H7 (cell line): ENCODE measurements around the gene TEX10. TPM values are rescaled to one million over a fixed set of nuclear protein-coding genes. Genes with fewer than 3 reads are reported as not detected.

Experiments
- DNase-seq: peaks from one replicate; pipeline ENCODE4 v3.0.0; 2012
- H3K27me3 ChIP-seq: 2 replicates; pipeline ENCODE4 v1.6.0; 2011; ENCODE audit warnings: mild to moderate bottlenecking, low read length; ENCODE audit not compliant: control insufficient read depth, insufficient read depth
- H3K36me3 ChIP-seq: replicated peaks from 2 replicates; pipeline ENCODE4 v1.5.1; 2011; ENCODE audit warnings: low read length; ENCODE audit not compliant: control insufficient read depth, insufficient read depth
- H3K4me3 ChIP-seq: 2 replicates; pipeline ENCODE4 v1.5.1; 2011; ENCODE audit warnings: low read depth, mild to moderate bottlenecking, control low read depth, low read length, moderate library complexity; ENCODE audit not compliant: insufficient read depth
- total RNA-seq: library from RNA; depleted of rRNA; stranded (reverse); fragments of >200 nt; shearing (Covaris generic); gene quantifications from 2 replicates; pipeline ENCODE4 v1.2.3, GENCODE V29; 2014; rRNA removed

The TEX10 gene
- total RNA-seq, 1 experiment from 2014 or later, result 44.9 TPM

DNA sequence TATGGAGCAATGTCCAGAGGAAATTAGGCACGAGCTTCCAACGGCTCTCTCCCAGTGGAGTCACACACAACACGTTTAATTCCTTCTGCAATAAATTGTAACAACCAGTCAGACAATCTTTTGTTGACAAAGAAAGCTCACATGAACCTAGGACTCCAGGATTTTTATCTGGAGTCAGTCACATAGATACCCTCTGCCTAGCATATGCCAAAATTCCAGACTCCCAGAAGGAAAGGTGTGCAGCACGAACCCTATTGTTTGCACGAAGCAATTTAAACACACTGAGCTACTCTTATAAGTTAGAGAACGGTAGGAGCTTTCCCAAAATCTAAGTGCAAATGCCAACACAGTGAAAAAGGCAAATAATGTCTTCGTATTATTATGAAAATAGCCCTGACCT lies 67.1 kb downstream of the TEX10 start:
- Histone ChIP-seq H3K4me3 (no peak overlapping the region), H3K27me3 (no peaks in the 10 kb centered on the region), H3K36me3 (no peaks in the 10 kb centered on the region)
- DNase-seq, result no peak

DNA sequence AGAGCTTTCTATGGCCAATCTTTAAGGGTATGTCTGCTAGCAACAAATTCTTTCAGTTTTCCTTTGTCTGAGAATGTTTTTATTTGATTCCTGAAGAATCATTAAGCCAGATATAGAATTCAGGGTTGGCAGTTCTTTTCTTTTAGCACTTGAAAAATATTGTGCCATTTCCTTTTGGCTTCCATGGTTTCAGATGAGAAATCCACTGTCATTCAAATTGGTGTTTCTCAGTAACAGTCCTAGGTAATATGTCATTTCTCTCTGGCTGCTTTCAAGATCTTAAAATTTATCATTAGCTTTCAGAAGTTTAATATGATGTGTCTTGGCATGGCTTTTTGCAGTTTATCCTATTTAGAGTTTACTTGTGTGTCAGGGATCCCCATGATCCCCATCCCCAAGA lies 67.7 kb downstream of the TEX10 start:
- no peaks in the 10 kb centered on the region for H3K27me3 ChIP-seq
- no peaks in the 10 kb centered on the region for H3K36me3 ChIP-seq
- no peak for DNase-seq
- no peak overlapping the region for H3K4me3 ChIP-seq

DNA sequence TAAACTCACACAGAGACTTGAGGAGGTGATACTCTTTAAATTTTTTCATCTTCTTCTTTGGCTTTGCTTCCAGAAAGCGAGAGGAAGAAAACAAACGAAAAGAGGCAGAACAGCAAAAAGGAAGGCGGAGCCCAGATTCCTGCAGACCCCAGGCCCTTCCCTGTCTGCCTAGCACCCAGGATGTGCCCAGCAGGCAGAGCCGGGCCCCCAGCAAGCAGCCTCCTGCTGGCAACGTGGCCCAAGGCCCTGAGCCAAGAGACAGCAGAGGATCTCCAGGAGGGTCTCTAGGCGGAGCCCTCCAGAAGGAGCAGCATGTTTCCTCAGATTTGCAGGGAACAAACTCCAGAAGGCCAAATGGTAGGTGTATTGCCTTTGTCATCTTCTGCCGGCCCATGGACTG lies 68.5 kb downstream of the TEX10 start:
- Histone ChIP-seq H3K27me3 (no peaks in the 10 kb centered on the region), H3K36me3 (no peaks in the 10 kb centered on the region), H3K4me3 (no peak overlapping the region)
- no peak for DNase-seq

DNA sequence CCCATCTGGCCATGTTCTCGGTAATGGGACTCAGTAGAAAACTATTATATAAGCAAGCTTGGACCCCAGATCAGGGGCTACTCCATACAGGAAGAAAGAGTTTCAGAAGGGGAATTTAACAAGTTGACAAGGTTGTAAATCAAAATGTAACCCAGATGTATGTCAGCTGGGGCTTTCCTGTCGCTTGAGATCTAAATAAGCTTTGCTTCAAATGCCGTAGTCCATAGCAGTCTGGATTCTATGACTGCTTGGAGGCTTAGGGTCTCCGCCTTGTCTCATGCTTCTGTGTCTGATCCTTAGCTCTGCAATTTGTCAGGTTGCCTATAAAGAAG lies 70.4 kb downstream of the TEX10 start:
- DNase-seq, result no peak
- H3K4me3 ChIP-seq, result no peak overlapping the region
- no peaks in the 10 kb centered on the region for H3K36me3 ChIP-seq
- no peaks in the 10 kb centered on the region for H3K27me3 ChIP-seq

DNA sequence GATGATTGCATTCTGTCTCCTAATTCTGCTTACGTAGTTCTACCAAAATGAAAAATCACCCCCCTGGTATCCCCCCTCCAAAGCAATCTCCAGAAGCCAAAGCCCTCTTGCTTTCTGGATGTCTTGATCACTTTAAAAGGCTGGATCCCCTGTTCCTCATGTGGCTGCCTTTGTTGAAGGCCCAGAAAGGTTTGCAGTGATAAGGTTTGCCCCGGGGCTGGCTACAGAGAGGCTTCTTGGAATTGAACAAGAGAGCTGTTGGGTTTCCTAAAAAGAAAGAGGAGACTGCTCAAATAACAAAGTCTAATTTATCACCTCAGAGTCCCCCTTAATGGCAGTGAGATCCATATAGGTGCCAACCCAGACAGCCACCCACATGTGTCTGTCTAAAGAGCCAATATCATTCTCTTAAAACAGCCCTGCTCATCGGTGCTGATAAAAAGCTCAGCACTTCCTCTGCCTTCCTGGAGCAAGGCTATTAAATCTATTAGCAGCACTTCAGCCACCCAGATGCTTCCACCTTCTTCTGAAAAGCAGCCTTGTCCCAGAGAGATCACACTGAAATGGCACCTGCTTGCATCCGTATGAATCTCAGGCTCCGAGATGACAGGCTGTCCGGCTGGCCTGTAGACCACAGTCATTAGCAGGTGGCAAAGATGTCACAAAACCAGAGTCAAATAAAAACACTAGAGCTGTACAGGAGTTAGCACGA lies 70.9 kb downstream of the TEX10 start:
- DNase-seq, result no peak

DNA sequence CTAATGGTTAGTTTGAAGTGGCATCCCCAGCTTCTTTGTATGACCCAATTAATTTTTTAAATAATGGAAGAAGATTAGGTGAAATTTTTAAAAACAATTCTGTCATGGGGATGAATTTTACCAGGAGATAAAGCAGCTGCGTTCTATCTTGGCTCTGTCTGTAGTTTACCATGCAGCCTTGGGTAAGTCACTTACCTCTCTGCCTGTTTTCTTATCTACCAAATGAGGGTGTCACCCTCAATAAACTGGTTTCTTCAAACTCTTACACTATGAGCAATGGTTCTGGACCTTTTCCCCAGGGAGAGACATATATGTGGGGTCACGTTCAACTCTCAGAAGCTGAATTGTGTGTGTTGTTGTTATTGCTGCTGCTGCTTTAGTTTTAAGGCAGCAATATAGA lies 71.7 kb downstream of the TEX10 start:
- Histone ChIP-seq H3K4me3 (no peak overlapping the region), H3K27me3 (no peaks in the 10 kb centered on the region), H3K36me3 (no peaks in the 10 kb centered on the region)
- no peak for DNase-seq

More for the DNA sequence above, 70.9 kb downstream of the TEX10 start:
- Histone ChIP-seq H3K4me3 (no peak overlapping the region), H3K36me3 (no peaks in the 10 kb centered on the region), H3K27me3 (no peaks in the 10 kb centered on the region)

DNA sequence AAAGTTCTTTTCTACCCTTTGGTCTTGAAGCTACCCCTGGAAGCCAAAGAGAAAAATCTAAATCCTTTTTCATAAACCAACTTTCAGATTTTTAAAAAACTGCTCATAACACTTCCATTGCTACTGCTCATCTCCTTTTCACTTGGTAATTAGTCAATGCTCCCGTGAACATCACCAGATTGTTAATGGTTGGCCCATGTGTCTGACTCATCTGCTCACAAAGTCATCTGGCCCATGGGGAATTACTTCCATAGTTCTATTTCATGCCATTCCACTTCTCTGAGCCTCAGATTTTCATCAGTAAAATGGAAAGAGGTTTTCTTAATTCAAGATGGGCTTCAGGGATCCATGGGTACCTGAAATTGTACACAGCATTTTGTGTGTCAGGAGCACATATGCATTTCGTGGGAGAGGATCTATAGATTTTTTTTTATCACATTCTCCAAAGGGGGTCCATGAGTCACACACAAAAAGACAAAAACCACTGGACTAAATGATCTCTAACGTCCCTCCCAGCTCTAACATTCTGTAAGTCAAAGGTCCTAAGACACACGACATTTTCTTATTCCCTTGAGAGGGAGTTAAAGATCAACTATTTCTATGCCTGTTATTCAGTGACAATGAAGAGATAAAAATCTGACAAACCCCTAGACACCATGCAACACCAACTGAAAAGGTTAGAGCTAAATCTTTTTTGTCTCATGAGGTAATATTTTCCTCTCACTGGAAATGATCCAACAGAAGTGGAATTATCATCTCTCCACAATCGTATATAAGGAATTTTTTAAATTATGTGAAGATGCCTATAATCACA lies 75.4 kb downstream of the TEX10 start:
- no peak for DNase-seq
- no peak overlapping the region for H3K4me3 ChIP-seq
- H3K27me3 ChIP-seq, result no peaks in the 10 kb centered on the region
- H3K36me3 ChIP-seq, result no peaks in the 10 kb centered on the region

DNA sequence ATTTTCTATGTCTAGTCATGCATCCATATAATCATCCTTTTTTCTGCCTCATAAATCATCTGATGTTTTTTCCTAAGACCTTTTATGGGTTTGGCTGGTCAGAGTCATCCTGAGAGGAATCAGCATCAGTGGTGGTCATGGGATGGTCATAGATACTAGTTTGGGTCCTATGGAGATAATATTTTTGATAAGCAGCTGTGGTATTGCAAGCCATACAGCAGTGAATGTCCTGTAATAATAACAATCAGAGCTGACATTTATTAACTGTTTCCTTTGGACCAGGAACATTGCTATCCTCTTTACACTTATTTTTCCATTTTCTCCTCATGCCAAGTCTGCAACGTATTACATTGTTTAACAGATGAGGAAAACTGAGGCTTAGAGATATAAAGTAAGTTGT lies 83.1 kb downstream of the TEX10 start:
- no peaks in the 10 kb centered on the region for H3K36me3 ChIP-seq

DNA sequence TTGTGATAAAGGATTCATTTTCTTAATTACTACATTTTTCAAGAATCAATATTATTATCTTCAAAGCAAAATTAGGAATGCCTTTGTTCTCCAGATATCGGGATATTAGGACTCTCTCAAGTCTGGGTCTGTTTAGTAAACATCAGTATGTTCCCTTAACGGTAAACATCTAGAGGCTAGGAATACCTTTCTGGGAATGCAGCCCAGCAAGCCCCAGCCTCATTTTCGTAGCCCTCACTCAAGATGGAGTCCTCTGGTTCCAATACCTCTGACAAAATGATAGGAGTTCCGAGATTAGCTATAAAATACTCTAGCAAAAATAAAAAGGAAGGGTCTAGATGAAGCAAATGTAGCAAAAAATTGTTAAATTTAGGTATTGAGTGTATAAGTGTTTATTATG lies 84.5 kb downstream of the TEX10 start:
- no peaks in the 10 kb centered on the region for H3K27me3 ChIP-seq
- H3K4me3 ChIP-seq, result no peak overlapping the region
- DNase-seq, result no peak
- H3K36me3 ChIP-seq, result no peaks in the 10 kb centered on the region

More for the DNA sequence above, 83.1 kb downstream of the TEX10 start:
- Histone ChIP-seq H3K27me3 (no peaks in the 10 kb centered on the region), H3K4me3 (no peak overlapping the region)
- DNase-seq, result no peak

DNA sequence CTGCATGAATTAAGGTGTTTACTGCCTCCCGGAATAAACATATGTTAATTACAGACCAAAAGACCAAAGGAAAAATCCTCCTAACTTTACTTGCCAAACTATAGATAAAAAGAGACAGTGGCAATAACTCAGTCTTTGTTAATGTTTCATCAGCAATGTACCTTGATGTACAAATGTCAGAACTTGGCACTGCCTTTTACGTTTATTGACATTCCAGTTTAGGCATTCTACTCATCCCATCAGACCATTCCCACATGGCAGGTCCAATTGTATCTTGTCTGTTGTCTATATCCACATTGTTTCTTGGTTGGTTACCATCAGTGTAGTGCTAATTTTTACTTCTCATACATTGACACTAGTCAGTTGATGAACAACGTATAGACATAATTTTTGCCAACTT lies 85.5 kb downstream of the TEX10 start:
- no peak for DNase-seq
- no peaks in the 10 kb centered on the region for H3K36me3 ChIP-seq
- H3K4me3 ChIP-seq, result no peak overlapping the region
- H3K27me3 ChIP-seq, result no peaks in the 10 kb centered on the region

Other genes with a start within 250 kb of the TEX10 start
- gene MSANTD3, start 74.2 kb upstream of the TEX10 start, total RNA-seq, result 36.9 and 44.5 TPM in 2 replicates
- 30.6 and 36.9 TPM in 2 replicates for gene TMEFF1, start 120.2 kb upstream of the TEX10 start, total RNA-seq
- gene CAVIN4, start 225.1 kb upstream of the TEX10 start, total RNA-seq, result 1.6 and 3.1 TPM in 2 replicates